Esophagus muscularis mucosa (tissue), 4 donors: ENCODE measurements around the gene MARCHF9. TPM values are rescaled to one million over a fixed set of nuclear protein-coding genes. Genes with fewer than 3 reads are reported as not detected.

Source experiments
- DNase-seq: peaks from one replicate; pipeline ENCODE4 v3.0.0-alpha.2; 2017; ENCODE audit errors: extremely low spot score
- H3K27ac ChIP-seq, 4 donors: fragments of 200-600 bp; sonication (generic); replicated peaks in 1 of 4; 1 replicate in 3 of 4; 2 replicates in 1 of 4; pipeline ENCODE4 v1.5.1; 2016 to 2019; ENCODE audit warnings: mild to moderate bottlenecking in 1 of 4
- H3K27me3 ChIP-seq, 4 donors: fragments of 200-600 bp; sonication (generic); one replicate each; pipeline versions ENCODE4 v1.5.1 to v1.6.0; 2016 to 2019
- H3K36me3 ChIP-seq, 4 donors: fragments of 200-600 bp; sonication (generic); one replicate each; pipeline ENCODE4 v1.5.1; 2016 to 2019
- H3K4me1 ChIP-seq, 4 donors: fragments of 200-600 bp; sonication (generic); one replicate each; pipeline ENCODE4 v1.5.1; 2016 to 2019
- H3K4me3 ChIP-seq, 4 donors: fragments of 200-600 bp; sonication (generic); 1 replicate in 2 of 4; 2 replicates in 2 of 4; pipeline ENCODE4 v1.5.1; 2016 to 2019; ENCODE audit warnings: mild to moderate bottlenecking in 4 of 4, moderate library complexity in 1 of 4
- H3K9me3 ChIP-seq, 4 donors: fragments of 200-600 bp; sonication (generic); 1 replicate in 3 of 4; 2 replicates in 1 of 4; pipeline ENCODE4 v1.5.1; 2016 to 2019
- EP300 ChIP-seq: sonication (generic); formaldehyde crosslinking; IDR thresholded peaks from one replicate; pipeline ENCODE4 v1.6.1; 2017; ENCODE audit warnings: antibody characterized with exemption
- POLR2A ChIP-seq: fragments of 450-650 bp; IDR thresholded peaks from one replicate; pipeline ENCODE4 v1.6.1; 2017; ENCODE audit warnings: antibody characterized with exemption, moderate library complexity, mild to moderate bottlenecking, low read depth
- POLR2AphosphoS5 ChIP-seq, 2 donors: sonication (generic); formaldehyde crosslinking; IDR thresholded peaks; one replicate each; pipeline ENCODE4 v1.6.1; 2017; ENCODE audit warnings: antibody characterized with exemption in 2 of 2
- WGBS: methylation state at CpG from one replicate; pipeline ENCODE4 v1.1.5; 2018; 5-methylcytosine and 5-hydroxymethylcytosine counted together
- intact Hi-C: fragments of 100-400 bp; cut with DNase I; formaldehyde crosslinking; loops from one replicate; pipeline ENCODE4 v1.15.1; 2023
- total RNA-seq, 4 donors: library from RNA; depleted of rRNA; stranded (reverse); fragments of >200 nt; gene quantifications; one replicate each; pipeline versions ENCODE4 v1.1.0 to v1.2.1, GENCODE V29; 2016
- TF ChIP-seq, protein P1 (sequence below), 3 experiments: fragments of 200-600 bp in 2 of 3; fragments of 450-650 bp in 1 of 3; sonication (generic) in 2 of 3; IDR thresholded peaks; one replicate each; pipeline ENCODE4 v1.5.1; 2017 to 2019; ENCODE audit warnings: antibody characterized with exemption in 3 of 3, mild to moderate bottlenecking in 2 of 3, moderate library complexity in 1 of 3

Gene MARCHF9
- total RNA-seq, 4 donors from 2014 or later: 5.6 to 16.9 (median 10.7) TPM

DNA sequence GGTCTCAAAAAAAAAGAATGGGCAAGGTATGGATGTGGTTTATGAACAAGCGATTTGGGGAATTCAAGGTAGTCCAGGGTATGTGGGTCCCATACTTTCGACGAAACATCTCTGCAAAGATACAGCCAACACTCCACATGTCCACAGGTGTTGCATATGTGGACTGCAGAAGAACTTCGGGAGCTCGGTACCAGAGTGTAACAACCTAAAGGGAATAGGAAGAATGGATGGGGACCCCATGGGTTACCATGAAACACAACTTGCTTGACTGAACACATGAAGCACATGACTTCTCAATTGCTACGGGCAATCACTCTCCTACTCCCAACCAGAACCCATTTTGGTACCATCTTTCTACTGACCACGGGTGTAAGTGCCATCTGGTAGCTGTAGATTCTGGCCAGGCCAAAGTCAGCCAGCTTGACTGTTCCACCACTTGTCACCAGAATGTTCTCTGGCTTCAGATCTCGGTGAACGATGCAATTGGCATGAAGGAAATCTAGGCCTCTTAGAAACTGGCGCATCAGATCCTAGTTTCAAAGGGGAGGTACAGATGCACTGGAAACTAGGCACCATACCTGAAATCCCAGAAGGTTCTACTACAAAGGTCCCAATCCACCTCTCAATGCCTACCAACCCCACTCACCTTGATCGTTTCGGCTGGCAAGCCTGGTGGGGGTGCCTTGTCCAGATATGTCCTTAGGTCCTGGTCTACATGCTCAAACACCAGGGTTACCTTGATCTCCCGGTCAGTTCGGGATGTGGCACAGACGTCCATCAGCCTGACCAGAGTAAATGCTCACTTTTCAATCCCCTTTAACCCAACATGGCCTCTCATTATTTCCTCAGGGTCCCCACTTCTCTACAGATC is 4.1 kb upstream of the MARCHF9 start:
- no peak for DNase-seq
- intact Hi-C loops: no loop called here
- TF ChIP-seq EP300: no peak
- no peak for TF ChIP-seq POLR2A
- TF ChIP-seq, protein P1, sequence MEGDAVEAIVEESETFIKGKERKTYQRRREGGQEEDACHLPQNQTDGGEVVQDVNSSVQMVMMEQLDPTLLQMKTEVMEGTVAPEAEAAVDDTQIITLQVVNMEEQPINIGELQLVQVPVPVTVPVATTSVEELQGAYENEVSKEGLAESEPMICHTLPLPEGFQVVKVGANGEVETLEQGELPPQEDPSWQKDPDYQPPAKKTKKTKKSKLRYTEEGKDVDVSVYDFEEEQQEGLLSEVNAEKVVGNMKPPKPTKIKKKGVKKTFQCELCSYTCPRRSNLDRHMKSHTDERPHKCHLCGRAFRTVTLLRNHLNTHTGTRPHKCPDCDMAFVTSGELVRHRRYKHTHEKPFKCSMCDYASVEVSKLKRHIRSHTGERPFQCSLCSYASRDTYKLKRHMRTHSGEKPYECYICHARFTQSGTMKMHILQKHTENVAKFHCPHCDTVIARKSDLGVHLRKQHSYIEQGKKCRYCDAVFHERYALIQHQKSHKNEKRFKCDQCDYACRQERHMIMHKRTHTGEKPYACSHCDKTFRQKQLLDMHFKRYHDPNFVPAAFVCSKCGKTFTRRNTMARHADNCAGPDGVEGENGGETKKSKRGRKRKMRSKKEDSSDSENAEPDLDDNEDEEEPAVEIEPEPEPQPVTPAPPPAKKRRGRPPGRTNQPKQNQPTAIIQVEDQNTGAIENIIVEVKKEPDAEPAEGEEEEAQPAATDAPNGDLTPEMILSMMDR (IDR thresholded peaks at IDR 0.05): no peak
- no peak for TF ChIP-seq POLR2AphosphoS5 (IDR thresholded peaks at IDR 0.05)
- Histone ChIP-seq H3K27ac (peak overlapping the region; percentile 80 to 92 (median 90)), H3K4me3 (peak overlapping the region; percentile 61 to 91 (median 72)), H3K9me3 (no peaks in the 10 kb centered on the region), H3K27me3 (no peaks in the 10 kb centered on the region), H3K4me1 (peaks cover 20 to 59% (median 37%) of the 10 kb centered on the region in 4 donors), H3K36me3 (peaks cover 38 to 49% (median 44%) of the 10 kb centered on the region in 4 donors)
- whole genome bisulfite sequencing: 89% methylated on average over 15 of the region's 15 CpGs

GRCh38 chr12:57751432-57751787 is 3.5 kb upstream of the MARCHF9 start:
- intact Hi-C loops: no loop called here
- Histone ChIP-seq H3K27me3 (no peaks in the 10 kb centered on the region), H3K9me3 (no peaks in the 10 kb centered on the region), H3K4me3 (peak overlapping the region; percentile 61 to 91 (median 72)), H3K4me1 (peaks cover 24 to 59% (median 38%) of the 10 kb centered on the region in 4 donors), H3K27ac (peak overlapping the region; percentile 80 to 92 (median 90)), H3K36me3 (peaks cover 38 to 47% (median 42%) of the 10 kb centered on the region in 4 donors)
- DNase-seq: no peak
- TF ChIP-seq EP300 (no peak), POLR2AphosphoS5 (IDR thresholded peaks at IDR 0.05) (no peak), POLR2A (no peak)
- TF ChIP-seq, protein P1 (IDR thresholded peaks at IDR 0.05): no peak
- WGBS: 20% methylated on average over 4 of the region's 8 CpGs

DNA sequence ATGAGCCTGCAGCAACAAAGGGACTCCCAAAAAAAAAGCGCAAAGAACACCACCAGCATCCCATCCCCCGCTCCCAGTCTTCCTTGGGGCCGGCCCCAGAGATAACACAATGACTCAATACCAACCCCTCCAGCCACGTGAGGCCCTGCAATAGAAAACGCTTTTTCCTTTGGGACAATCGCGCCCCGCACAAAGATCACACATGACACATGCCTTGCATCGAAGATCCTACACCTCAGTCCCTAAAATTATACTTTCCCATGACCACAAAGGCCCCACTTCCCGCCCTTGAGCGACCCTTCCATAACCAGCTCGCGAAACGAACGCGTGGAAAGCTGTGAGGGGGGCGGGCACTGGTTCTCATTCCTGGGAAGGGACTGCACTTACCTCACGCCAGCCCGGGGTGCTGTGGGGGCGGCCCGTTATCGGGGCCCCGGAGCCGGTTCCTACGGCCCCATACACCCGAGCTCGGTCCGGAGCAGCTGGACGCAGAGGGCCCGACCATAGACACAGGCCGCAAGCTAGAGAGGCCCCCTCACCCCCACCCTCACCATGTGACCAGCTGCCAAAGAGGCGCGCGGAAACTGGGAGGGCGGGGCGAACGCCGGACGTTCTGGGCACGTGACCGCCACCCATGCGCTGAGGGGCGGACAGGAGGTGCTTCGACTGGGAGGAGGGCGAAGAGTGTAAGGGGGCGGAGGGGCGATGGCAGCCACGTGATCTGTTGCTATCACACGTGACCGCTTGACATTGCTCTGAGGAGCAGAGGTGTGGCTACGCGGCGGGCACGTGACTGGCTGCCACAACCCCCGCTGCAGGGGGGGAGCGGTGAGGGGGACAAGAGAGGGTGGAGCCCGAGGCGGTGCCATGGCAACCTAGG is 2.9 kb upstream of the MARCHF9 start, which contains the start of gene CDK4:
CDK4 (minus strand) TSS at position 523 of the 880 bp plus-strand sequence. CDS start 593 bp downstream, outside the sequence.
- Histone ChIP-seq H3K4me3 (peak within 1 kb of the TSS; percentile 61 to 91 (median 72)), H3K36me3 (peaks cover 33 to 40% (median 35%) of the 10 kb centered on the region in 4 donors), H3K4me1 (peaks cover 26 to 63% (median 44%) of the 10 kb centered on the region in 4 donors), H3K27ac (peak within 1 kb of the TSS; percentile 80 to 92 (median 90)), H3K9me3 (no peaks in the 10 kb centered on the region), H3K27me3 (no peaks in the 10 kb centered on the region)
- DNase-seq: peak; percentile 100
- under 1% methylated on average over 33 of the region's 58 CpGs for WGBS
- TF ChIP-seq EP300: no peak
- TF ChIP-seq POLR2A: peak; percentile 61
- TF ChIP-seq, protein P1 (IDR thresholded peaks at IDR 0.05): peak in 1 of 3 experiments; percentile 26
- TF ChIP-seq POLR2AphosphoS5 (IDR thresholded peaks at IDR 0.05): peak; percentile 89 to 98
- intact Hi-C loops: no loop called here

- TF ChIP-seq POLR2A (no peak), EP300 (no peak), POLR2AphosphoS5 (IDR thresholded peaks at IDR 0.05) (no peak)
- TF ChIP-seq, protein P1 (IDR thresholded peaks at IDR 0.05): no peak
- Histone ChIP-seq H3K9me3 (no peaks in the 10 kb centered on the region), H3K27ac (peak overlapping the region; percentile 58 to 92 (median 84)), H3K36me3 (peaks cover 29 to 36% (median 30%) of the 10 kb centered on the region in 4 donors), H3K27me3 (no peaks in the 10 kb centered on the region), H3K4me3 (peak overlapping the region; percentile 61 to 91 (median 72)), H3K4me1 (peaks cover 26 to 64% (median 44%) of the 10 kb centered on the region in 4 donors)
- 0% methylated on average over 5 of the region's 5 CpGs for WGBS
- intact Hi-C loops: no loop called here
- no peak for DNase-seq
Observed at GRCh38 chr12:57752668-57753000, 2.3 kb upstream of the MARCHF9 start.
